ENCODE results near the gene USH1C.

USH1C gene

DNA sequence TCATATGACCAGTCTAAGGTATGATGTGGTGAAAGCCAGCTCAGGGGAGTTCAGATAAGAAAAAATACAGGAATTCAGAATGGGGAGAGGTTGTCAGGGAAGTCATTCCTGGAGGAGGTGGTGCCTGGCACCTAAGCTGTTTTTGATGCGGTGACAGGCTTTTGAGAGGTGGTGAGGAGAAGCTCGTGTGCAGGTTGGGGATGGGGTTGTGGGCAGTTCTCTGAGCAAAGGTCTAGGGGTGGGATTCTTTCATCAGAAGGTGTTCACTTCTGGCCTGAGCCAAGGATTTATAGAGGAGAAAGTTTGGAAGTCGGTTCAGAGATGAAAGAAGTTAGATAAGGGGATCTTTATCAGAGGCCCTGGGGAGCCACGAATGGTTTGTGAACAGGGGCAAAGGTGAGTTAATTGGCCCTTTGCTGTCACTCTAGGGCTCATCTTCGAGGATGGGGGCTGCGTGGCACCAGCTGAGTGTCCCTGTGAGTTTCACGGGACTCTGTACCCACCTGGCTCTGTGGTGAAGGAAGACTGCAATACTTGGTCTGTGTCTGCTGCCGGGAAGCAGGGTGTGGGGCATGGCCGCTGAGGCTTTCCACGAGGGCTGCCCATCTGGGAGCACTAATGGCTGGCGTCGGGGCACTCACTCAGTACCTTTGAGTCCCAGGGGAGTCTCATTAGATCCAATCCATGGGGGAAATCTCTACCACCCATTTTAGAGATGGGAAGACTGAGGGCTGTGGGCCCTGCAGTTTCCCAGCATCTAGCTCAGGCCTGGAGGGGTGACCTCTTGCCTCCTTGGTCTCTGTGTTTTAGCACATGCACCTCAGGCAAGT lies 16.3 kb upstream of the USH1C start:
- TF ChIP-seq CTCF (conservative IDR thresholded peaks at IDR 0.05; ENCODE audit: low read depth, low read length), result no peak
- no peak overlapping the region for H3K4me3 ChIP-seq (ENCODE audit: low read depth, low read length)
- no peak for DNase-seq (ENCODE audit: low read depth)

DNA sequence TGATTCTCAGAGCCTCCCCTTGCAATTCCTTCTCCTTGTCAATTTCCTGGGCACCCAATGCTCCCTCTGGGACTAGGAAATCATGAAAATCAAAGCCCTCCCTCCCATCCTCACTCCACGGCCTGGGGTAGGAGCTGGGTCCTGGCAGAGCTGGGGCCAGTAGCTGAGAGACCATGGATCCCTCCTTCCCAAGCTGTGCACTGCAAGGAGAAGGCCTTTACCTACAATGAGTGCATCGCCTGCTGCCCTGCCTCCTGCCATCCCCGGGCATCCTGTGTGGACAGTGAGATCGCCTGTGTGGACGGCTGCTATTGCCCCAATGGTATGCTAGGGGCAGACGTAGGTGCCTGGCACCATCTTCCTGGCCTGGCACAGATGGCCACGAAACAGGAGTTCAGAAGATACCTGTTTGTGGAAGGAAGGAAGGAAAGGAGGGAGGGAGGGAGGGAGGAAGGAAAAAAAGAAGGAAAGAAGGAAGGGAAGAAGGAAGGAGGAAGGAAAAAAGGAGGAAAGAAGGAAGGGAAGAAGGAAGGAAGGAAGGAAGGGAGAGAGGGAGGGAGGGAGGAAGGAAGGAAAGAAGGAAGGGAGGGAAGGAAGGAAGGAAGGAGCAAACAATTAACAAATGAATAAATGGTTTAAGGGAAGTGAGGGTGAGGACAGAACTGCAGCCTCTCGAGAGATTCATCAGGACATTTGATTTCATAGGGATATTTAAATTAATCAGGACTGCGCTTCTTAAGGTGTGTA lies 15.3 kb upstream of the USH1C start:
- no peak for TF ChIP-seq CTCF (conservative IDR thresholded peaks at IDR 0.05; ENCODE audit: low read depth, low read length)
- H3K4me3 ChIP-seq (ENCODE audit: low read depth, low read length), result no peak overlapping the region
- DNase-seq (ENCODE audit: low read depth), result no peak

- no peak overlapping the region for H3K4me3 ChIP-seq (ENCODE audit: low read depth, low read length)
- no peak for DNase-seq (ENCODE audit: low read depth)
- no peak for TF ChIP-seq CTCF (conservative IDR thresholded peaks at IDR 0.05; ENCODE audit: low read depth, low read length)
Measured at GRCh38 chr11:17558916-17559315, 14.7 kb upstream of the USH1C start.

DNA sequence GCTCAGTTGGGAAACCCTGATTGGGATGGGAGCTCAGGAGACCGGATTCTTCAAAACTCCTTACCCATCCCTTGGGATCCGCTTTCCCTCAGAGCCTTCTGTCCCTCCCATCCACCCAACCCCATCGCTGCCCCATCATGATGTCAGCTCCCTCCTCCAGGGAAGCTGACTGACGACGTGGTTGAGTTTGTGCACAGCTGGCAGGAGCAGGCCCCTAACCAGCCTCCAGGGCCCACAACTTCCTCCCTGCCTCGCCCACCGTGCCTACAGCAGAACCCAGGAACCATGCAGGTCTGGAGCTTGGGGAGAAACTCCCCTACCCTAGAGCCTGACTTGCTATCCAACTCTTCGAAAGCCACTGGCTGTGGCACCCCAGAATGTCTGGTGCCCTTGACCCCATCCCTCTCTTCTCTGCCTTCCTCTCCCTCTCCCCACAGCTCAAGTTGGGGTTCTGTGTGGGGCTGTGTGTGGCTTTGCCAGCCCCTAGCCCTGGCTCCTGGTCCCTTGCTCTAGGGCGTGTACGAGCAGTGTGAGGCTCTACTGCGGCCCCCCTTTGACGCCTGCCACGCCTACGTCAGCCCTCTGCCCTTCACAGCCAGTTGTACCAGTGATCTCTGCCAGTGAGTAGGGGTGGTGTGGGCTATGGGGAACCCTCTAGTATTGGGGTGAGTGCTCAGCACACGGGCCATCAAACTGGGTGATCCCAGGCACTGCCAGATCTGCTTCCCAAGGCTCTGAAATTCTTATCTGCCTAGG lies 14.0 kb upstream of the USH1C start:
- no peak for DNase-seq (ENCODE audit: low read depth)
- no peak overlapping the region for H3K4me3 ChIP-seq (ENCODE audit: low read depth, low read length)
- no peak for TF ChIP-seq CTCF (conservative IDR thresholded peaks at IDR 0.05; ENCODE audit: low read depth, low read length)

- TF ChIP-seq CTCF (conservative IDR thresholded peaks at IDR 0.05; ENCODE audit: low read depth, low read length), result no peak
- no peak overlapping the region for H3K4me3 ChIP-seq (ENCODE audit: low read depth, low read length)
- no peak for DNase-seq (ENCODE audit: low read depth)
Measured at GRCh38 chr11:17556999-17557398, 12.8 kb upstream of the USH1C start.

DNA sequence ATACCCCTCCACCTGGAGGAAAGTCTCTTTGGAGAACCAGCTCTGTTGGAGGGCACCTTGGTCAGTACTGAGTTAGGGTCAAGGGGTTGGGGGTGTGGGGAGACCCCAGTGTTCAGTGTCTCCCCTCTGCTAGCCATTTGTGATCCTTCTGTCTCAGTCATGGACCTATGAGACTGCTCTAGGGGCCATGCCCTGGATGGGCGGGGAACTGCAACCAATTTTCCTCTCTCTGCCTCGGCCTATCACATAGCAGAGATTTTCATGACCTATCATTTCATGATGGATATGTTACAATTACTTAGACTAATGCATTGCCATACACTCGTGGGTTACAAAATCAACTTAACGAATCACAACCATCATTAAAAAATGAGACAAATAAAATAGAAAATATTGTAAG lies 10.3 kb upstream of the USH1C start:
- no peak for TF ChIP-seq CTCF (conservative IDR thresholded peaks at IDR 0.05; ENCODE audit: low read depth, low read length)
- no peak for DNase-seq (ENCODE audit: low read depth)
- no peak overlapping the region for H3K4me3 ChIP-seq (ENCODE audit: low read depth, low read length)
